Bone marrow (tissue), 2 donors: ENCODE results near the gene PLA2G3.

ENCODE experiments used
- DNase-seq, 2 donors: peaks; one replicate each; lab custom pipeline; 2025; lab: John Stamatoyannopoulos, UW

The PLA2G3 gene

DNA sequence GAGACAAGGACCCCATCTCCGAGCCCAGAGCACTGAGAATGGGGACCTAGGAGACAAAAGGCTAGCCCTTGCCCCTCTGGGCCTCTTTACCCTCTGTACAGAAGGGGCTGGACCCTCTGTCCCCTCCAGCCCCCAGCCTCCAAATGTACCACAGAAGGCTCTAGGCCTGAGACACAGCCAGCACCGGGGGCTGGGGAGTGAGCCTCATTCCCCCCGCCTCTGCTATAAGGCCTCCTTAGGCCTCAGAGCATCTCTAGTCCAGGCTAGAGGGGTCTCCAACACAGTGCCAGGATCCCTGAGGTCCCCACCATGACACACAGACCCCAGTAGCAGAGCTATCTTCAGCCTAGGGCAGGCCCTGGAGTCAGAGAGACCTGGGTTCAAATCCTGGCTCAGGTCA lies 54.4 kb downstream of the PLA2G3 start:
- no peak for DNase-seq

DNA sequence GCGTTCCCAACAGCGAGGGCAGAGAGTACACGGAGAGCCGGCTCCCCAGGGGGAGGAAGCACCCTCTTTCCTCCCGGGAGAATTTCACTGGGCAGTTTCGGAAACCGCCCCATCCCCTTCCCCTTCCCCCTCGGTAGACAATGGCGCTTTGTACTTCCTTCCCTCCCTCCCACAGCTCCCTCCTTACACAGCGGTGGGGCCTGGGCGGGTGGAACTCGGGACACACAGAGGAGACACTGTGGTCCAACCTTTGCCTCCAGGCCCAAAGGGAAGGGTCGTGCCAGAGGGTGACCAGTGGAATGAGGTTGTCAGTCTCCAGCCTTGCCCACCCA lies 54.8 kb downstream of the PLA2G3 start:
- DNase-seq: no peak

- DNase-seq: peak; percentile 49 to 66
Observed at GRCh38 chr22:31084811-31085492, 55.4 kb downstream of the PLA2G3 start.
